GM23338 (cell line): ENCODE data around the gene SLC49A4. TPM values are rescaled to one million over a fixed set of nuclear protein-coding genes. Genes with fewer than 3 reads are reported as not detected.

Experiments
- ATAC-seq: fragments of 200-7000 bp; cut with Tn5 transposase; 3 replicates; pipeline ENCODE4 v1.9.1; 2020
- DNase-seq: peaks from one replicate; pipeline ENCODE4 v3.0.0-alpha.2; 2015; ENCODE audit warnings: low spot score
- H2AFZ ChIP-seq: fragments of 200-600 bp; sonication (generic); 2 replicates; pipeline ENCODE4 v1.8.0; 2016; ENCODE audit warnings: antibody characterized with exemption, mild to moderate bottlenecking, moderate library complexity
- H3F3A ChIP-seq: fragments of 200-600 bp; sonication (generic); replicated peaks from 2 replicates; pipeline ENCODE4 v1.8.0; 2017; ENCODE audit warnings: antibody characterized with exemption, mixed run types, low read depth
- H3K27ac ChIP-seq: fragments of 200-600 bp; sonication (generic); 2 replicates; pipeline ENCODE4 v1.6.1; 2016; ENCODE audit warnings: low read depth
- H3K27me3 ChIP-seq: fragments of 200-600 bp; sonication (generic); 2 replicates; pipeline ENCODE4 v1.8.0; 2016; ENCODE audit warnings: mild to moderate bottlenecking, mixed run types, moderate library complexity; ENCODE audit not compliant: insufficient read depth
- H3K36me3 ChIP-seq: fragments of 200-600 bp; sonication (generic); 2 replicates; pipeline ENCODE4 v1.8.0; 2016; ENCODE audit warnings: mild to moderate bottlenecking; ENCODE audit not compliant: insufficient read depth
- H3K4me1 ChIP-seq: fragments of 200-600 bp; sonication (generic); 2 replicates; pipeline ENCODE4 v1.8.0; 2016; ENCODE audit warnings: mild to moderate bottlenecking, moderate library complexity; ENCODE audit not compliant: insufficient read depth
- H3K4me2 ChIP-seq: fragments of 200-600 bp; sonication (generic); 2 replicates; pipeline ENCODE4 v1.7.1; 2017; ENCODE audit warnings: mixed run types
- H3K4me3 ChIP-seq: fragments of 200-600 bp; sonication (generic); 2 replicates; pipeline ENCODE4 v1.6.1; 2016; ENCODE audit warnings: mixed run types
- H3K79me2 ChIP-seq: fragments of 200-600 bp; sonication (generic); replicated peaks from 2 replicates; pipeline ENCODE4 v1.8.0; 2017; ENCODE audit warnings: mild to moderate bottlenecking; ENCODE audit not compliant: insufficient read depth
- H3K9me2 ChIP-seq: fragments of 200-600 bp; sonication (generic); 2 replicates; pipeline ENCODE4 v1.8.0; 2017; ENCODE audit not compliant: insufficient read depth
- H4K20me1 ChIP-seq: fragments of 200-600 bp; sonication (generic); replicated peaks from 2 replicates; pipeline ENCODE4 v1.8.0; 2017; ENCODE audit warnings: mild to moderate bottlenecking; ENCODE audit not compliant: insufficient read depth
- H3K27ac Mint-ChIP-seq: 2 replicates; pipeline ENCODE4 v1.8.0; 2020; ENCODE audit warnings: inconsistent platforms, mild to moderate bottlenecking, moderate library complexity, mixed read lengths
- H3K27me3 Mint-ChIP-seq: 3 replicates; pipeline ENCODE4 v1.8.0; 2022; ENCODE audit warnings: low read depth, mild to moderate bottlenecking, moderate library complexity, mixed read lengths, inconsistent platforms; ENCODE audit not compliant: insufficient read depth, poor library complexity
- H3K36me3 Mint-ChIP-seq: 3 replicates; pipeline ENCODE4 v1.8.0; 2021; ENCODE audit warnings: low read depth, mild to moderate bottlenecking, inconsistent platforms, moderate library complexity, mixed read lengths
- H3K4me1 Mint-ChIP-seq: 3 replicates; pipeline ENCODE4 v1.8.0; 2020; ENCODE audit warnings: mild to moderate bottlenecking, inconsistent platforms, mixed read lengths
- H3K4me3 Mint-ChIP-seq: 3 replicates; pipeline ENCODE4 v1.8.0; 2021; ENCODE audit warnings: moderate library complexity, mild to moderate bottlenecking, inconsistent platforms, mixed read lengths
- H3K9me3 Mint-ChIP-seq: 3 replicates; pipeline ENCODE4 v1.8.0; 2020; ENCODE audit warnings: moderate library complexity, mild to moderate bottlenecking, inconsistent platforms, mixed read lengths
- CREB1 ChIP-seq: fragments of 250-450 bp; sonication (Bioruptor Pico); IDR thresholded peaks from 2 replicates; pipeline ENCODE4 v1.5.0; 2020; ENCODE audit warnings: low read depth, mild to moderate bottlenecking, moderate library complexity
- STAT1 ChIP-seq: IDR thresholded peaks from one replicate; pipeline ENCODE4 v1.6.1; 2016; ENCODE audit warnings: antibody characterized with exemption; ENCODE audit not compliant: unreplicated experiment
- ZNF114 ChIP-seq: fragments of 250-450 bp; sonication (Bioruptor Pico); IDR thresholded peaks from 2 replicates; pipeline ENCODE4 v1.5.0; 2020; ENCODE audit warnings: mild to moderate bottlenecking, moderate library complexity
- polyA plus RNA-seq: library from polyadenylated mRNA; unstranded; fragments of >200 nt; fragmentation: Nextera tagmentation; extraction: Ambion mirVana; gene quantifications from 2 replicates; pipeline ENCODE4 v1.2.1, GENCODE V29; 2016
- total RNA-seq: library from RNA; depleted of rRNA; stranded (reverse); fragments of >200 nt; shearing (Covaris generic); gene quantifications from 2 replicates; pipeline ENCODE4 v1.2.3, GENCODE V29; 2014
- TF ChIP-seq, protein P1 (sequence below): fragments of 250-450 bp; sonication (Bioruptor Pico); IDR thresholded peaks from 2 replicates; pipeline ENCODE4 v1.5.0; 2020; ENCODE audit warnings: mild to moderate bottlenecking, moderate library complexity

SLC49A4 gene
- total and polyA plus RNA-seq, 2 experiments from 2014 or later, result 3.7 to 16.8 TPM

DNA sequence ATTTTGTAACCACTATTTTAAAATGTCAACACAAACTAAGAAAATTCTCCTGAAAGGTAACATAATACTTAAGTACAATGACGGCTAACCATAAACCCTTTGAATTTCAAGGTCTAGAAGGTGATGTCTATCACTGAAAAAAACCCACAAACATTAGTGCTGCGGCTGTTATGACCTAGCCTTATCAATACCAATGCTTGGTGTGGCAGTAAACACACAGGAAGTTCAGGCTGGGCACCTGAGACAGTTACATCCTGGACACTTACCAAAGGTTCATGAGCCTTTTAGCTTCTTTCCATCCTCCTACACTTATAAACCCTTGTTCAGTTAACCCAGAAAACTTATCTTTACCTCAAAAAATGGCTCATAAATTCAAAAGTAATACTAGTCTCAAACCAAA is 7.0 kb upstream of the SLC49A4 start:
- Histone ChIP-seq H3K27me3 (no peaks in the 10 kb centered on the region), H3K4me1 (peaks cover 3% of the 10 kb centered on the region), H3F3A (no peaks in the 10 kb centered on the region), H3K79me2 (peaks cover 13% of the 10 kb centered on the region; the same call in 1 of the 2 replicates), H3K36me3 (no peaks in the 10 kb centered on the region), H2AFZ (no peak overlapping the region), H3K4me2 (no peak overlapping the region), H3K4me3 (no peak overlapping the region), H4K20me1 (no peaks in the 10 kb centered on the region), H3K9me2 (0 out of 2 replicates have a peak, but pooled peaks cover 2% of the 10 kb centered on the region), H3K27ac (no peak overlapping the region)
- Mint-ChIP-seq H3K4me1 (peaks cover 4% of the 10 kb centered on the region; the same call in 2 of the 3 replicates), H3K27me3 (no peaks in the 10 kb centered on the region), H3K36me3 (peaks cover 5% of the 10 kb centered on the region; the same call in 2 of the 3 replicates), H3K27ac (no peak overlapping the region), H3K4me3 (no peak overlapping the region), H3K9me3 (no peaks in the 10 kb centered on the region)
- no peak for TF ChIP-seq CREB1
- TF ChIP-seq ZNF114 (CRISPR knock-in tag), result no peak
- TF ChIP-seq, protein P1, sequence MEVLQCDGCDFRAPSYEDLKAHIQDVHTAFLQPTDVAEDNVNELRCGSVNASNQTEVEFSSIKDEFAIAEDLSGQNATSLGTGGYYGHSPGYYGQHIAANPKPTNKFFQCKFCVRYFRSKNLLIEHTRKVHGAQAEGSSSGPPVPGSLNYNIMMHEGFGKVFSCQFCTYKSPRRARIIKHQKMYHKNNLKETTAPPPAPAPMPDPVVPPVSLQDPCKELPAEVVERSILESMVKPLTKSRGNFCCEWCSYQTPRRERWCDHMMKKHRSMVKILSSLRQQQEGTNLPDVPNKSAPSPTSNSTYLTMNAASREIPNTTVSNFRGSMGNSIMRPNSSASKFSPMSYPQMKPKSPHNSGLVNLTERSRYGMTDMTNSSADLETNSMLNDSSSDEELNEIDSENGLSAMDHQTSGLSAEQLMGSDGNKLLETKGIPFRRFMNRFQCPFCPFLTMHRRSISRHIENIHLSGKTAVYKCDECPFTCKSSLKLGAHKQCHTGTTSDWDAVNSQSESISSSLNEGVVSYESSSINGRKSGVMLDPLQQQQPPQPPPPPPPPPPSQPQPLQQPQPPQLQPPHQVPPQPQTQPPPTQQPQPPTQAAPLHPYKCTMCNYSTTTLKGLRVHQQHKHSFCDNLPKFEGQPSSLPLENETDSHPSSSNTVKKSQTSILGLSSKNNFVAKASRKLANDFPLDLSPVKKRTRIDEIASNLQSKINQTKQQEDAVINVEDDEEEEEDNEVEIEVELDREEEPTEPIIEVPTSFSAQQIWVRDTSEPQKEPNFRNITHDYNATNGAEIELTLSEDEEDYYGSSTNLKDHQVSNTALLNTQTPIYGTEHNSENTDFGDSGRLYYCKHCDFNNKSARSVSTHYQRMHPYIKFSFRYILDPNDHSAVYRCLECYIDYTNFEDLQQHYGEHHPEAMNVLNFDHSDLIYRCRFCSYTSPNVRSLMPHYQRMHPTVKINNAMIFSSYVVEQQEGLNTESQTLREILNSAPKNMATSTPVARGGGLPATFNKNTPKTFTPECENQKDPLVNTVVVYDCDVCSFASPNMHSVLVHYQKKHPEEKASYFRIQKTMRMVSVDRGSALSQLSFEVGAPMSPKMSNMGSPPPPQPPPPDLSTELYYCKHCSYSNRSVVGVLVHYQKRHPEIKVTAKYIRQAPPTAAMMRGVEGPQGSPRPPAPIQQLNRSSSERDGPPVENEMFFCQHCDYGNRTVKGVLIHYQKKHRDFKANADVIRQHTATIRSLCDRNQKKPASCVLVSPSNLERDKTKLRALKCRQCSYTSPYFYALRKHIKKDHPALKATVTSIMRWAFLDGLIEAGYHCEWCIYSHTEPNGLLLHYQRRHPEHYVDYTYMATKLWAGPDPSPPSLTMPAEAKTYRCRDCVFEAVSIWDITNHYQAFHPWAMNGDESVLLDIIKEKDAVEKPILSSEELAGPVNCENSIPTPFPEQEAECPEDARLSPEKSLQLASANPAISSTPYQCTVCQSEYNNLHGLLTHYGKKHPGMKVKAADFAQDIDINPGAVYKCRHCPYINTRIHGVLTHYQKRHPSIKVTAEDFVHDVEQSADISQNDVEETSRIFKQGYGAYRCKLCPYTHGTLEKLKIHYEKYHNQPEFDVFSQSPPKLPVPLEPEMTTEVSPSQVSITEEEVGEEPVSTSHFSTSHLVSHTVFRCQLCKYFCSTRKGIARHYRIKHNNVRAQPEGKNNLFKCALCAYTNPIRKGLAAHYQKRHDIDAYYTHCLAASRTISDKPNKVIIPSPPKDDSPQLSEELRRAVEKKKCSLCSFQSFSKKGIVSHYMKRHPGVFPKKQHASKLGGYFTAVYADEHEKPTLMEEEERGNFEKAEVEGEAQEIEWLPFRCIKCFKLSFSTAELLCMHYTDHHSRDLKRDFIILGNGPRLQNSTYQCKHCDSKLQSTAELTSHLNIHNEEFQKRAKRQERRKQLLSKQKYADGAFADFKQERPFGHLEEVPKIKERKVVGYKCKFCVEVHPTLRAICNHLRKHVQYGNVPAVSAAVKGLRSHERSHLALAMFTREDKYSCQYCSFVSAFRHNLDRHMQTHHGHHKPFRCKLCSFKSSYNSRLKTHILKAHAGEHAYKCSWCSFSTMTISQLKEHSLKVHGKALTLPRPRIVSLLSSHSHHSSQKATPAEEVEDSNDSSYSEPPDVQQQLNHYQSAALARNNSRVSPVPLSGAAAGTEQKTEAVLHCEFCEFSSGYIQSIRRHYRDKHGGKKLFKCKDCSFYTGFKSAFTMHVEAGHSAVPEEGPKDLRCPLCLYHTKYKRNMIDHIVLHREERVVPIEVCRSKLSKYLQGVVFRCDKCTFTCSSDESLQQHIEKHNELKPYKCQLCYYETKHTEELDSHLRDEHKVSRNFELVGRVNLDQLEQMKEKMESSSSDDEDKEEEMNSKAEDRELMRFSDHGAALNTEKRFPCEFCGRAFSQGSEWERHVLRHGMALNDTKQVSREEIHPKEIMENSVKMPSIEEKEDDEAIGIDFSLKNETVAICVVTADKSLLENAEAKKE, result no peak
- DNase-seq (no peak), ATAC-seq (no peak)

DNA sequence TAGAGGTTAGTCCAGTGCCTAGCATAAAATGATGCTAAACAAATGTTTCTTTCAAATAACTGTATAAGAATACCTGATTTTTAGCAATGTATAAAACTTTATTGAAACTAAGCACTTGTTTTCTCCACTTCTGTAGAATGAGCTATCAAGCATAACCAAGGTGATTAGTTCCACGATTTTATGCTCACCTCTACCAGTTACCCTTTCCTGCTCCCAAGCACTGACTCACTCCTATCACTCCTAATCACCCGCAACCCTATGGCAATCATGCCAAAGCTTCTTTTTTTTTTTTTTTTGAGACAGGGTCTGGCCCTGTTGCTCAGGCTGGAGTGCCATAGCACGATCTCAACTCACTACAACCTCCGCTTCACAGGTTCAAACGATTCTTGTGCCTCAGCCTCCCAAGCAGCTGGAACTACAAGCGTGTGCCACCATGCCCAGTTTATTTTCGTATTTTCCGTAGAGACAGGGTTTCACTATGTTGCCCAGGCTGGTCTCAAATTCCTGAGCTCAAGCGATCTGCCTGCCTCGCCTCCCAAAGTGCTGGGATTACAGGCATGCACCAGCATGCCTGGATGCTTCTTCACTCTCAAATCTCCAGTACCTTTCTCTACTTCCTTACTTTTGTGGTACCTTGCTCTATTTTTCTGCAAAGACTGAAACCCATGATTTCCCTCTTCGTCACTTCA is 5.1 kb upstream of the SLC49A4 start:
- H3K27ac ChIP-seq, result no peak overlapping the region; the same call in 1 of the 2 replicates
- DNase-seq (no peak), ATAC-seq (no peak)
- no peaks in the 10 kb centered on the region for H3K27me3 Mint-ChIP-seq
- no peaks in the 10 kb centered on the region for H3K36me3 ChIP-seq
- H3K4me2 ChIP-seq, result no peak overlapping the region
- H3F3A ChIP-seq, result no peaks in the 10 kb centered on the region
- H3K79me2 ChIP-seq, result peaks cover 17% of the 10 kb centered on the region; the same call in 1 of the 2 replicates
- no peaks in the 10 kb centered on the region for H3K27me3 ChIP-seq
- peaks cover 6% of the 10 kb centered on the region for H3K4me1 ChIP-seq
- no peaks in the 10 kb centered on the region for H4K20me1 ChIP-seq
- H3K36me3 Mint-ChIP-seq, result no peaks in the 10 kb centered on the region
- H3K9me2 ChIP-seq, result no peaks in the 10 kb centered on the region
- no peak overlapping the region for H2AFZ ChIP-seq
- no peak overlapping the region for H3K4me3 ChIP-seq
- H3K4me1 Mint-ChIP-seq, result peaks cover 14% of the 10 kb centered on the region; the same call in 2 of the 3 replicates
- no peak overlapping the region for H3K4me3 Mint-ChIP-seq
- no peaks in the 10 kb centered on the region for H3K9me3 Mint-ChIP-seq
- peak overlapping the region; percentile 56 for H3K27ac Mint-ChIP-seq
- TF ChIP-seq STAT1, result no peak
- TF ChIP-seq, protein P1, result no peak
